Uterus (tissue), 2 donors: ENCODE results near the gene LRBA.

ENCODE experiments used
- CTCF ChIP-seq, 4 experiments: fragments of 200-600 bp in 2 of 4; fragments of 450-650 bp in 2 of 4; sonication (generic) in 2 of 4; IDR thresholded peaks; one replicate each; pipeline ENCODE4 v1.5.1; 2016 to 2019; ENCODE audit warnings: antibody characterized with exemption in 4 of 4, mild to moderate bottlenecking in 2 of 4, moderate library complexity in 1 of 4
- POLR2A ChIP-seq, 2 donors: fragments of 450-650 bp; IDR thresholded peaks; one replicate each; pipeline ENCODE4 v1.6.1; 2016; ENCODE audit warnings: antibody characterized with exemption in 2 of 2, mild to moderate bottlenecking in 1 of 2, moderate library complexity in 1 of 2

- TF ChIP-seq CTCF (IDR thresholded peaks at IDR 0.05) = no peak
- no peak for TF ChIP-seq POLR2A (IDR thresholded peaks at IDR 0.05)
Measured at GRCh38 chr4:150533673-150534072, 481.4 kb downstream of the LRBA start.
